Heart left ventricle (tissue), 16 donors: ENCODE results near the gene CDHR5. TPM values are rescaled to one million over a fixed set of nuclear protein-coding genes. Genes with fewer than 3 reads are reported as not detected.
"Not testable (repeated sequence)": the region's sequence is repeated elsewhere in the genome, so short reads cannot be mapped to it uniquely, and the experiment has no call there.

ENCODE experiments used
- ATAC-seq, 4 donors: fragments of 200-7000 bp; cut with Tn5 transposase; one replicate each; pipeline ENCODE4 v1.9.1; 2020 to 2022; ENCODE audit warnings: moderate library complexity in 4 of 4, mild to moderate bottlenecking in 3 of 4, moderate number of reproducible peaks in 1 of 4
- DNase-seq, 5 donors: peaks; one replicate each; pipeline ENCODE4 v3.0.0-alpha.2; 2020
- H3K27ac ChIP-seq, 12 donors: fragments of 200-600 bp; sonication (generic) in 4 of 12; one replicate each; pipeline versions ENCODE4 v1.5.0 to v1.8.0; 2016 to 2022; ENCODE audit warnings: mild to moderate bottlenecking in 2 of 12
- H3K27me3 ChIP-seq, 9 donors: fragments of 200-600 bp; sonication (generic) in 2 of 9; one replicate each; pipeline versions ENCODE4 v1.5.1 to v1.8.0; 2016 to 2022; ENCODE audit warnings: mild to moderate bottlenecking in 3 of 9
- H3K36me3 ChIP-seq, 9 donors: fragments of 200-600 bp; sonication (generic) in 2 of 9; one replicate each; pipeline versions ENCODE4 v1.5.0 to v1.8.0; 2018 to 2022; ENCODE audit warnings: mild to moderate bottlenecking in 2 of 9
- H3K4me1 ChIP-seq, 12 donors: fragments of 200-600 bp; sonication (generic) in 4 of 12; one replicate each; pipeline versions ENCODE4 v1.5.0 to v1.8.0; 2016 to 2022; ENCODE audit warnings: mild to moderate bottlenecking in 3 of 12
- H3K4me3 ChIP-seq, 12 donors: fragments of 200-600 bp; sonication (generic) in 4 of 12; one replicate each; pipeline versions ENCODE4 v1.5.0 to v1.8.0; 2017 to 2022; ENCODE audit warnings: mild to moderate bottlenecking in 9 of 12, moderate library complexity in 4 of 12
- H3K9me3 ChIP-seq, 12 donors: fragments of 200-600 bp; sonication (generic) in 4 of 12; one replicate each; pipeline versions ENCODE4 v1.5.0 to v1.8.0; 2016 to 2022; ENCODE audit warnings: mild to moderate bottlenecking in 1 of 12
- CTCF ChIP-seq, 12 donors: fragments of 200-600 bp; sonication (generic) in 4 of 12; IDR thresholded peaks; one replicate each; pipeline versions ENCODE4 v1.5.0 to v1.8.0; 2018 to 2022; ENCODE audit warnings: antibody characterized with exemption in 12 of 12, mild to moderate bottlenecking in 5 of 12
- POLR2A ChIP-seq, 2 donors: fragments of 450-650 bp; IDR thresholded peaks; one replicate each; pipeline ENCODE4 v1.6.1; 2017; ENCODE audit warnings: antibody characterized with exemption in 2 of 2, mild to moderate bottlenecking in 2 of 2, moderate library complexity in 2 of 2
- WGBS, 4 donors: extraction: QIAGEN DNeasy Blood & Tissue Kit in 2 of 4; methylation state at CpG; one replicate each; pipeline versions ENCODE4 v1.1.5 to v1.1.7; 2013 to 2018; 5-methylcytosine and 5-hydroxymethylcytosine counted together
- intact Hi-C, 10 donors: fragments of 100-400 bp; cut with DNase I; formaldehyde crosslinking; loops; one replicate each; pipeline versions ENCODE4 v1.11.1 to v1.14.2; 2022
- polyA plus RNA-seq, 2 donors: library from polyadenylated mRNA; stranded (reverse); fragments of 200-250 nt; gene quantifications; one replicate each; pipeline ENCODE4 v1.2.3, GENCODE V29; 2013
- total RNA-seq, 9 donors: library from RNA; depleted of rRNA in 2 of 9; stranded (reverse); fragments of >200 nt in 2 of 9; fragmentation: NEBNext Ultra II Directional in 3 of 9; extraction: Animal tissue kit (Norgen Biotek cat#: 25700) in 3 of 9; gene quantifications; one replicate each; pipeline versions ENCODE4 v1.1.0 to v1.2.4, GENCODE V29; 2016 to 2023
- donor health status: ischemic (EF 13 %, LVEDD 7.1; RV severe dilation, severe dysfunction).
- donor health status: healthy with polysubstance abuse.
- donor health status: DM: no; HTN: yes; CAD: no.
- donor health status: DM: no; HTN: no; CAD: no.
- donor health status: ischemic (EF 25% LVEDD 6.9; RV normal size, moderate dysfunction).
- donor health status: ischemic (EF 25% LVEDD 5.7; RV mildly dilated, moderate dysfunction).
- donor health status: healthy.
- donor health status: DM: yes; HTN: yes; CAD: no.
- donor health status: ischemic (EF 35%, LVEDD 5.7; RV mildly dilated, moderate dysfunction).
- donor health status: nonischemic (EF 11% LVEDD 7.7; RV severe dilation, severe dysfunction).
- donor health status: DM: yes; HTN: yes; CAD: no.
- donor health status: PGD.
- donor health status: ischemic (EF 29% LVEDD 5.4; RV normal size, mild dysfunction).
- donor health status: nonischemic (EF 23%, LVEDD 6.1; RV moderate dilation, normal function).

Gene CDHR5
- total and polyA plus RNA-seq, 11 donors, result 0.07 TPM; not detected in 10

- H3K36me3 ChIP-seq, result peaks cover 0 to 43% (median 20%) of the 10 kb centered on the region in 9 donors
- 93 to 98% (median 96%) methylated on average over 10 of the region's 10 CpGs for WGBS, 4 donors
- DNase-seq, result no peak
Measured at GRCh38 chr11:650482-650881, 25.7 kb upstream of the CDHR5 start.

GRCh38 chr11:647672-648158 is 23.0 kb upstream of the CDHR5 start:
- H3K27ac ChIP-seq, H3K4me1 ChIP-seq, H3K9me3 ChIP-seq, DNase-seq, H3K4me3 ChIP-seq, intact Hi-C loops, ATAC-seq, H3K27me3 ChIP-seq: not testable (repeated sequence)
- H3K36me3 ChIP-seq, result peaks cover 0 to 46% (median 28%) of the 10 kb centered on the region in 9 donors
- WGBS, 4 donors, result 87 to 97% (median 93%) methylated on average over 10 to 11 of the region's 14 CpGs

More at GRCh38 chr11:650482-650881, 25.7 kb upstream of the CDHR5 start:
- H3K27me3 ChIP-seq, result no peaks in the 10 kb centered on the region
- no peak for ATAC-seq
- no peak overlapping the region for H3K27ac ChIP-seq
- intact Hi-C loops, result no loop called here
- TF ChIP-seq CTCF (IDR thresholded peaks at IDR 0.05) (no peak), POLR2A (IDR thresholded peaks at IDR 0.05) (no peak)
- H3K4me1 ChIP-seq, result no peaks in the 10 kb centered on the region
- no peak overlapping the region for H3K4me3 ChIP-seq
- no peaks in the 10 kb centered on the region for H3K9me3 ChIP-seq

GRCh38 chr11:646214-646613 is 21.5 kb upstream of the CDHR5 start:
- ATAC-seq (no peak), DNase-seq (peak in 1 of 5 donors; percentile 17)
- Histone ChIP-seq H3K9me3 (no peaks in the 10 kb centered on the region), H3K4me3 (no peak overlapping the region), H3K27ac (no peak overlapping the region), H3K36me3 (peaks cover 0 to 39% (median 29%) of the 10 kb centered on the region in 9 donors), H3K27me3 (no peaks in the 10 kb centered on the region), H3K4me1 (peaks cover 0 to 1% (median 0%) of the 10 kb centered on the region in 12 donors)
- intact Hi-C loops, result no loop called here
- WGBS, 4 donors, result 85 to 91% (median 89%) methylated on average over 14 of the region's 14 CpGs
- no peak for TF ChIP-seq CTCF (IDR thresholded peaks at IDR 0.05)
- no peak for TF ChIP-seq POLR2A (IDR thresholded peaks at IDR 0.05)

- Histone ChIP-seq H3K36me3 (peaks cover 0 to 34% (median 22%) of the 10 kb centered on the region in 9 donors), H3K27ac (no peak overlapping the region), H3K9me3 (no peaks in the 10 kb centered on the region), H3K4me1 (peaks cover 0 to 8% (median 0%) of the 10 kb centered on the region in 12 donors), H3K27me3 (peaks cover 0 to 4% (median 0%) of the 10 kb centered on the region in 9 donors), H3K4me3 (no peak overlapping the region)
- 86 to 92% (median 88%) methylated on average over 12 to 16 of the region's 16 CpGs for WGBS, 4 donors
- TF ChIP-seq CTCF (IDR thresholded peaks at IDR 0.05) (no peak), POLR2A (IDR thresholded peaks at IDR 0.05) (no peak)
- ATAC-seq (no peak), DNase-seq (peak in 1 of 5 donors; percentile 9)
- intact Hi-C loops, result no loop called here
Measured at GRCh38 chr11:645536-645935, 20.8 kb upstream of the CDHR5 start.
